ENCODE measurements around the gene LSP1.

Gene LSP1

DNA sequence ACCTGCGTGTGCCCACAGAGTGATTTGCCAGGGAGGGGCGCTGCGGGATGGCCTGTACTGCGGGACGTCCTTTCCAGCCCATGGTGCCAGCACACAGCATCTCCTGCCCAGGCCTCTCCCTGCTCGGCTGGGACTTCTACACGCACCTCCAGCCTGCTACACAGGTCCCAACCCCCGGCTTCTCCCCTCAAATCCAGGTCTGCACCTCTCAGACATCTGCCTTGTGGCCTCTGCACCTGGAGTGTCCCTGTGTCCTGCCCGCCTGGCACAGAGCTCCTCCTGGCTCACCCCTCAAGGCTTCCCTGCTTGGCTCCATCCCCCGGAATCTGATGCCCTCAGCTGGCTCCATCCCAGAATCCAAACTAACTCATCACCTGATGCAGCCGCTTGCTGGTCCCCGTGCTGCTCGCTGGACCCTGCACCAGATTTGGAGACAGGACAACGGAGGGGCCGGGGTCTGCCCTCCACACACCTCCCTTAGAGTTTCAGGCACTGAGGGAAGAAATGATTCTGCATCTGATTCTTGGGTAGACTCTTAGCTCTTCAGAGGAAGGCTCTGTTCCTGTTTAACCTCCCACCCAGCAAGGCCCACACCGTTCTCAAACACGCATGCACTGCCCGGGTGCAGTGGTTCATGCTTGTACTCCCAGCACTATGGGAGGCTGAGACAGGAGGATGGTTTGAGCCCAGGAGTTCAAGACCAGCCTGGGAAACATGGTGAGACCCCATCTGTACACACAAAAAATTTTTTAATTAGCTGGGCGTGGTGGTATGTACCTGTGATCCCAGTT, 4.0 kb upstream of the LSP1 start:
- DNase-seq (ENCODE audit: low read depth): no peak

DNA sequence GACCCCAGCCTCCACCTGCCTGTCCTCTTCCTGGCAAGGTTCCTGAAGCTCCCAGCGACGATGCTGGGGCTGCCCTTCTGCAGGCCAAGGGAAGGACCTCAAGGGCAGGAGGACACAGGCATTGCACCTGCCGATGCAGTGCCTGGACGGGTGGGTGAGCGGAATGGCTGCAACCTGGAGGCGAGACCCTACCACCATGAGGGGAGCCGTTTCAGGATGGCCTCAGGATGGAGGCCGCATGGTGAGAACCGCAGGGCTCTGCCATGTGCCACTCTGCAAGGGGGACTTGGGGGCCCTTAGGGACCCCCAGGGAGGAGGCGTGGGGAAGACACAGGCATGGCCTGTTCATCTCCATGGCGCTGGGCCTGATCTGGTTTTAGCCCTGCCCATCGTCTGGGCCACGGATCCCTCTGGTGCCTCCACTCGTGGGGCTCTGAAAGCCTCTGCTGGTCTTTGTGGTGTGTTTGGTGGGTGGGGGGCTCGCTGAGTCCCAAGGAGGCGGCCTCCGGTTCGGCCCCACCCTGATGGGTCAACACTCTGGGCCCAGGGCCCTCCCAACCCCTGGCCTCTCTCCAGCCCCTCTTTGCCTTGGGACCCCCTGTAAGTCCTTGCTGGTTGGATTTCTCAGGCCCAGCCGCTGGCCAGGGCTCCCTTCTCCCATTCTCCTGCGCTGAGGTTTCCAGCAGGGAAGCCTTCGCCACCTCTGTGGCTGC, 1.3 kb upstream of the LSP1 start:
- no peak for DNase-seq (ENCODE audit: low read depth)

DNA sequence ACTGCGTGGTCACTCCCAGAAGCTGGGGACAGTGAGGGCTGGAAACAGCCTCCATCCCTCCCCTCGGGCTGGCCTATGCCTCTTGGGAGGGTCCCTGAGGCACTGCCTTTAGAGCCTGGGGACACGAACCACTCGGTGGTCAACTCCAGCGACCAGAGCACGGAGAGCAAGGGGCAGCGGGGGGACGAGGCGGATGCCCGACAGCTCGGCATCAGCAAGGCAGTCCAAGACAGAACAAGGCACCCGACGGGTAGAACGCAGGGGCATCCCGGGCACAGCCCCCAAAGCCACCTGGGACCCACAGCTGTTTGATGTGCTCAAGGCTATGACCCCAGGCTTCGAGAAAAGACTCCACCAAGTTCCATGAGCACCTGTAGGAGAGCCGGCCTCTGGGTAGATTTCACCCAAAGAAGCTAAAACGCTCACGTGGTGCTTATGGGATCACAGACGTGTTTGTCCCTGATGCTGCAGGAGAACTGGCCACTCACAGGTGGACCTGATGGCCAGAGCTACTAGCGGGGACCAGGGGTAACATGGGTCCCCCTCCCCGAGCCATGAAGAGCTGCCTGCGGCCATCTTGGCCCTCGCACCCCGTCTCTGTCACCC, 510 bp upstream of the LSP1 start:
- DNase-seq (ENCODE audit: low read depth): no peak

DNA sequence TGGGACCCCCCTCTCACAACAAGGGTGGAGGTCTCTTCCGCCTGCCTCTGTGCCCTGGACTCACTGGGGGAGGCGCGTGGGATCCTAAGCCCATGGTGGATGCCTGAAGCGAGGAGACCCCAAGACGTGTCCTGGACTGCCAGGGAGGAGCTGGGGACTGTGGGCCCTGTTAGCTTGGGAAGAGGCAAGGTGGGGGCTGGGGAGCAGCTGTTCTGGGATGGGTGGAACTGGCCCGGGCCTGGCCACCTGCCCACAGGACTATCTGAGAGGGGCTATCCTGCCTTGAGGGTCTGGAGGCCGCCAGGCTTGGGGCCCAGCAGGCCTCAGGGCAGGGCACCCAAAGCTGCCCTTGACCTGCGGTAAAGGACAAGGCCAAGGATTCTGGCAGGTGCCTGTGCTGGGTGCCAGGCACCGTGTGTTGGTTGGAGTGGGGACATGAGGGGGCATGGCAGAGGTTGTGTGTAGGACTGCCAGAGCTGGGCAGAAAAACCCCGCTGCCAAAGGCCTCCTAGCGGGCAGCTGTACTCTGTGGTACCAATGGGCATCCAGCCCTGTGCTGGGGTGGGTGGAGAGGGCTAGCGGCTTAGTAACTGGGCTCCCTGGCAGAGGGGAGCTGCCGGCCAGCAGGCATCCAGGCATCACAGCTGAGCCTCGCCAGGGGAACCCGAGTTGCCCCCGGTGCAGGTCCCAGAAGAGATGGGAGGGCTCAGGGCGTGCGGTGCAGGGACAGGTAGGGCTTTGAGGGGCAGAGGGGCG, 670 bp downstream of the LSP1 start:
- no peak for DNase-seq (ENCODE audit: low read depth)

DNA sequence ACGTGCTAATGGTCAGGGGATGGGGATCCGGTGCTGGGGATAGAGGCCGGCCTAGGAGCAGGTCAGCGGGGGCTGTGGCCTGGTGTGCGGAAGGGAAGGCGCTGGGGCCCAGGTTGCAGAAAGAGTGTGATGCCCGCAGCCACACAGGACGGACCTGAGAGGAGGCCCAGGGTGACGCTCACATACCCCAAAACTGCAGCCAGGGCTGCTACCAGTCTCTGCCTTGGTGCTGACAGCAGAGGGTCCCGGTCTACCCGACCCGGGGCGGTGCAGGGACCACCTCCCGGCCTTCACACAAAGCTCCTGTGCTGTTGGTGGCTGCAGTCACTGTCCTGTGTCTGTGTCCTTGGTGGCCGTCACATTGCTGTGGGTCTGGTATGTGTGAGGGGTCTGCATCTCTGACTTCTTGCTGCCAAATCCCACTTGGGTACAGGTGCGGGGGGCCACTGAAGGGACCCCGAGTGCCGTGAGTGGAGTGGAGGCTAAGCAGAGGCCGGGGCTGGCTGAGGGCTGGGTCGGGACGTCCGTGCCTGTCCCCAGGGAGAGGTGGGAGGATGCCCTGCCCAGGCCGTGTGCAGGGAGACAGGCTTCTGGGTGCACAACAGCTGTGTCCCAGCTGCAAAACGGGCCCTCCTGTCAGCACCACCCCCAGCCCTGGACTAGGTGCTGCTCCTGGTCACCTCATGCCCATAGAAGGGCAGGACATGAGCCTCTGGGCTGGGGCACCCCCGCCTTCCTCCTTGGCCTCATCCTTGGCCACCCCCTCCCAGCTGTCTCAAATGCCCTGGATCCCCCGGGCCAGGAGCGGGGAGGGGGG, 1.5 kb downstream of the LSP1 start:
- DNase-seq (ENCODE audit: low read depth): no peak

DNA sequence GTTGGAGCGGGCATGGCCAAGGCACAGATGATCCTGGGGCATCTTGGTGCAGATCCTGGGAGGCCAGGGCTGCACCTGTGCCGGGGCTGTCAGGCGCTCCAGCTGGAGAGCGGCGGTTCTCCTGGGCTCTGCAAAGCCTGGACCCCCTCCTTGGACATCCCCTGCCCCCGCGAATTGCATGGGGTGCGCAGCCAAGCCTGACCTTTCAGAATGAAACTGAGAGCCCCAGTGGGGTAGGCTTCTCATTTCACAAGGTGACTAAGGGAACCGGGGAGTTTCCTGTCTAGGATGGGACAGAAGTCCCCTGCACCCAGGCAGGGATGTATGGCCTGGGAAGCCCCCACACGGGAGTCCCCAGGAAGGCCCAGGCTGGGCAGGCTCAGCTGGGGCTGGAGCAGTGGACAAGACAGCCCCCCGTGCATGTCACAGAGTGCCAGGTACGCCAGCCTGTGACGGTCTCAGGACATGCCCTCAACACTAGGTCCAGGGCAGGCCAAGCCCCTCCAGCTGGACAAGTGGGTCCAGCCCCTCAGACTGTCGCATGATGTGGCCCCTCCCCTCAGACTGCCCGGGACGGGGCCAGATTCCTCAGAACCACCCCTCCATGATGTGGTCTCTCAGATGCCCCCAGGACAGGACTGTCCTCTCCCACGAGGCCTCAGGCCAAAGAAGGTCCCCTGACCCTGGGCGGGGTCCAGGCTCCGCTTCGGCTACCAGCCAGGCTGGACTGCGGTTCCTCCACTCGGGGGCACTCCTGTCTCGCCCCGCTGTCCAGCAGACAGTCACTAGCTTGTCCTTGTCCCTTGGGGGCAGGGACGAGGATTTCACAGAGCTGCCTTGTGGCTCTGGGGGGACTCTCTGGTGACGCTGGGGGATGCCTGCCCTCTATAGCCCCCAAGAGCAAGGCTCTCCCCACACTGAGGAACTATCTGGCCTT, 2.3 kb downstream of the LSP1 start:
- no peak for DNase-seq (ENCODE audit: low read depth)

DNA sequence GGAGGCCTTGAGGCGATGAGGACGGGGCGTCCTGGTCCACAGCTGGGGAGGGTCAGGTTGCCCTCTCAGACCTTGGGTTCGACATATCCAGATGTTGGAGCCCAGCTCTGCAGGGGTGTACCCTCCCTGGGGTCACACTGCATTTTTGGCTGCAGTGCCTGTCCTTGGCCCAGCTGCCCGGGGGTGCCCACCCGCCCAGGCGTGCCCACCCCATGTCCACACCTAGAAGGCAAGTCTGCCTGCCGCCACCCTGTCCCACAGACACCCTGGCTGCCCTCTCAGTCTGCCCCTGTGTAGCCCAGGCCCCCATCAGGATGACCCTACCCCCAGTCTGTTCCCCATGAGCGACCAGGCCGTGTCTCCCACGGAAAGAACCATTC, 3.0 kb downstream of the LSP1 start:
- no peak for DNase-seq (ENCODE audit: low read depth)

DNA sequence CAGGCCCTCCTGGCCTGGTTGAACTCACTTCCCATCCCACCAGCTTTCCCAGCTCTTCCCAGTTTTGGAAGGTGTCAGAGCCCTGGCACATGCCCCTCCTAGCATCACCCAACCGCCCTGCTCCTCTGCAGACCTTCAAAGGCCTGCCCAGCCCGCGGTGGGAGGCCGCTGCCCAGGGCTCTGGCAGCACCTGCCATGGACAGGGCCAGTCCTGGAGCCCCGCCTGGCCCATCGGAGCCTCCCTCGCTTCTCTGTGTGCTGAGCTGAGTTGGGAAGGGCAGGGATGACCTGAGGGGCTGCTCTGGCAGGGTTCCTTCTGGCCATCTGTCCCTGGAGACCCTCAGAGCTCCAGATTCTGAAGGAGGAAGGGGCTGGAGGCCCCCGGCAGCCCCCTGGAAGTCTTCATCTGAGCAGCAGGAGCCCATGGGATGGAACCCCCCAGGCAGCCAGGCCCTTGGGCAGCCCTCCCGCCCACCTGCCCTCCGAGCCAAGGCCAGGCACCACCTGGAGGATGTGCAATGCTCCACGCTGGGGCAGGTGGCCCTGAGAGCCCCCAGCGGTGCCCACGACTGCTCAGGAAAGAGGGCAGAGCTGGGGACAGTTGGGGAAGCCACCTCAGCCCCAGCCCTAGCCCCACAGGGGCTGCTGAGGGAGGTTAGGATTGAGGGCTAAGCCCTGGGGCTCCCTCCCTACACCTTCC, 3.6 kb downstream of the LSP1 start:
- no peak for DNase-seq (ENCODE audit: low read depth)

DNA sequence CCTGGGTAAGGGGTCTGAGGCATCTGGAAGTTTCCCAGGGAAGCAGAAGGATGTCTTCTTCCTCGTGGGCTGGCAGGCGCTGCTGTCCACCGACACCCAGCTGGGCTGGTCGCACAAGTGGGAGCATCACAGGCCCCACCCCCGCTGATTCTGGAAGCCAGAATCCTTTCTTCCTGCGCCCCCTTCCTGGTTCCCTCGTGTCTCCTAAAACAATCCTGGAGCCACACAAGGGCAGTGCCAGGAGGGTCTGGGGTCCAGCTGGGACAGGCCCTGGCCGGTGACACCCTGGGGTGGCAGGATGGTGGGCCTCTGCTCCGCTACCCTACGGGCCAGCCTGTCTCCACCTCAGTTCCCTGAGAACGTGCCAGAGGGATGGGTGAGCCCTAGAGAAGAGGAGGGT, 4.2 kb downstream of the LSP1 start:
- no peak for DNase-seq (ENCODE audit: low read depth)

DNA sequence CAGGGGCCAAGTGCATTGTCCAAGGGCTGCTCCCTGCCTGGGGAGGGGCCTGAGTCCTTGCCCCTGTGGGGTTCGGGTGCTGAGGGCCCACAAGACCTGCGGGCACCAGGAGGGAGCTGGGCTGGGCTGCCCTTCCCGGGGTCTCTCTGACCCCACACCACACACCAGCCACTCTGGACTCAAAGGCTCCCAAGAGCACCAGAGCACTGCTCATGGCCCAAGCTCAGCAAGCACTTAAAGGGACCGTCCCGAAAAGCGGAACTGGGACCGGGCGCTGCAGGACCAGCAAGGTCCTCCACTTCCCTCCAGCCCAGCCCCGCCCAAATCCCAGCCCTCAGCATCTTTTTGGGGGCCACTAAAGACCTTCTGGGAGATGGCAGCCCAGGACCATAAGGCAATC, 5.3 kb downstream of the LSP1 start:
- DNase-seq (ENCODE audit: low read depth): no peak

DNA sequence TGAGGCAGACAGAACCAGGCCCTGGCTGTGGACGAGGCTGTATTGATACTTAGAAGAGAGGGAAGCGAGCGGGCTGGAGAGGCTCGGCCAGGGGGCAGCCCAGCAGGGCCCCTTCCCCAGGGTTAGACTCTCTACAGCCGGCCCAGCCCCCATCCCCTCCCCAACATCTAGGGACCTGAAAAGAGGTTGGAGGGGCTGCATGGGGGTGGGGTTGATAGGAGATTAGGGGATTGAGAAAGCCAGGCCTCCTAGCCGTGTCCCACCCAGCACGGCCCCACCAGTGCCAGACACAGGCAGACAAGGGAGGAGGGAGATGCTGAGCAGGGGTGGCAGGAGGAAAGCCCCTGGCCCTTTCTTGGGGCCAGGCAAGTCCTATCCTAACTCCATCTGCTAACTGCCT, 5.7 kb downstream of the LSP1 start:
- DNase-seq (ENCODE audit: low read depth): no peak

DNA sequence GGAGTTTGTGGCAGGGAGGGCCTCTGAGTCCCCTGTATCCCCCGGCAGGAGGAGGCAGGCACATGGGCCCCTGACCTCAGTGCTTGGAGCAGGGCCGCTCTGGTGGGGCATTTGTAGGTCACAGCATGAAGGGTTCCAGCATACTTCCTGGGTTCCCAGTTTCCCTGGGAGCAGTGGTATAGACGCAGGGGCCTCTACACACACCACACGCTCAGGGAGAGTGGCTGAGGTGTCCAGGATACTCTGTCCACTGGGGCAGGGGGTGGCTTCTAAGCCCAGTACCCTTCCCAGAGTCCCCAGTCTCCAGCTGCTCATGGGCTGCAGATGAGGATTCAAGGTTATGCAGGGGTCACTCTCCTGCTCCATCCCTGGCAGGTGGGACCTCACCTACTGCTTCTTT, 6.1 kb downstream of the LSP1 start:
- DNase-seq (ENCODE audit: low read depth): no peak

DNA sequence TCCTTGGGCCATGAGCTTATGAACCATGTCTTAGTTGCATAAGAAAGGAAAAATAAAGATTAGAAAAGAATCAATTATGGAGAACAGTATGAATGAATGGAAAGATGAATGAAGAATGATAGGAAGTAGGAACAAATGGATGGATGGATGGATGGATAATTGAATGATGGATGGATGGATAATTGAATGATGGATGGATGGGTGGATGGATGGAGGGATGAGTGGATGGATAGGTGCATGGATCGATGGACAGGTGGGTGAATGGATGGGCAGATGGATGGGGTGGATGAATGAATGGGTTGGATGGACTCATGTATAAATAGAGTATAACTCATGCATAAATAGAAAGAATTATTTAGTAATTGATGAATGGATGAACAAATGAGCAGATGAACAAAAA, 7.2 kb downstream of the LSP1 start:
- no peak for DNase-seq (ENCODE audit: low read depth)

DNA sequence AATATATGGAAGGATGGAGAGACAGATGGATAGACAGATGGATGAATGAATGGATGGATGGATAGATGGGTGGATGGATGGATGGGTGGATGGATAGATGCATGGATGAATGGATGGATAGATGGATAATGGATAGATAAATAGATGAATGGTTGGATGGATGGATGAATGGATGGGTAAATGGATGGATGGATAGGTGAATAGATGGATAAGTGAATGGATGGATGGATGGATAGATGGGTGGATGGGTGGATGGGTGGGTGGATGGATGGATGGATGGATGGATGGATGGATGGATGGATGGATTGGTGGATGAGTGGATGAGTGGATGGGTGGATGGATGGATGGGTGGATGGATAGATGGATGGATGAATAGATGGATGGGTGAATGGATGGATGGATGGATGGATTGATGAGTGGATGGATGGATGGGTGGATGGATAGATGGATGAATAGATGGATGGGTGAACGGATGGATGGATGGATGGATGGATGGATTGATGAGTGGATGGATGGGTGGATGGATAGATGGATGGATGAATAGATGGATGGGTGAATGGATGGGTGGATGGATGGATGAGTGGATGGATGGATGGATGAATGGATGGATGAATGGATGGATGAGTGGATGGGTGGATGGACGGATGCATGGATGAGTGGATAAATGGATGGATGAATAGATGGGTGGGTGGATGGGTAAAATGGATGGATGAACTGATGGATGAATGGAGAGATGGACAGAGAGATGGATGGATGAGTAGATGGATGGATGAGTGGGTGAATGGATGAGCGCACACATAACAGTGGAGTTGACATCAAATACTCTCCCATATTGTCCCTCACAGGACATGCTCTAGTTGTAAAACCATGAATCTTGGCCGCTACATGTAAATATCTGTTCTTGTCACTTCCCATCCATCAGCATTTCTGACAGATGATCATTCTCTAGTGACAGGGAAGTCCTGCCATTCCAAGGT, 8.8 kb downstream of the LSP1 start:
- DNase-seq (ENCODE audit: low read depth): no peak

DNA sequence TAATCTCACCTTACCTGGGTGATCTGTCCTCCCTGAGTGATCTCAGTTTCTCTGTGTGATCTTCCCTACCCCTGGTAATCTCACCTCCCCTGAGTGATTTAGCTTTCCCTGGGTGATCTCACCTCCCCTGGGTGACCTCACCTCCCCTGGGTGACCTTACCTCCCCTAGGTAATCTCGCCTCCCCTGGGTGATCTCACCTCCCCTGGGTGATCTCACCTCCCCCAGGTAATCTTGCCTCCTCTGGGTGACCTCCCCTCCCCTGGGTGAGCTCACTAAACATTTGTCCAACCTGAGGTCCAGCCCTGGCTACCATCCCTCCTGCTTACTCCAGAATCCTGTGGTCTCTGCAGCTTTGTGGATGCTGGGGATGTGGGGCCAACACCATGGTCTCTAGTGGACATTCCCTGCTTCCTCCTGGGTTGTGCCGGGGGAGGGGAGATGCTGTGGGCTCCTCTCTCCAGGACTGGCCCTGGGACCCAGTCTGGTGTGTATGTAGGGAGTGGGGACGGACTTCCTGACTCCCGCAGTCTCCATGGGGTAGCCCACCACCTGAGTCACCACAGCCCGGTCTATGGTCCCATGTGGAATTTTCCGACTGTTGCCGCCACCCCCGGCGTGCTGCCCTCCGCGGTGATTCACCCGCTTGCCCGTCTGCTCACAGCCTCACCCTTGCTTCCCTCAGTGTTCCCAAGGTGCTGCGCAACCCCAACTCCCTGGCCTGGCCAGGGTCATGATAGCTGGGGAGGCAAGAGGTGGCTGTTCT, 9.9 kb downstream of the LSP1 start:
- DNase-seq (ENCODE audit: low read depth): peak; percentile 73

DNA sequence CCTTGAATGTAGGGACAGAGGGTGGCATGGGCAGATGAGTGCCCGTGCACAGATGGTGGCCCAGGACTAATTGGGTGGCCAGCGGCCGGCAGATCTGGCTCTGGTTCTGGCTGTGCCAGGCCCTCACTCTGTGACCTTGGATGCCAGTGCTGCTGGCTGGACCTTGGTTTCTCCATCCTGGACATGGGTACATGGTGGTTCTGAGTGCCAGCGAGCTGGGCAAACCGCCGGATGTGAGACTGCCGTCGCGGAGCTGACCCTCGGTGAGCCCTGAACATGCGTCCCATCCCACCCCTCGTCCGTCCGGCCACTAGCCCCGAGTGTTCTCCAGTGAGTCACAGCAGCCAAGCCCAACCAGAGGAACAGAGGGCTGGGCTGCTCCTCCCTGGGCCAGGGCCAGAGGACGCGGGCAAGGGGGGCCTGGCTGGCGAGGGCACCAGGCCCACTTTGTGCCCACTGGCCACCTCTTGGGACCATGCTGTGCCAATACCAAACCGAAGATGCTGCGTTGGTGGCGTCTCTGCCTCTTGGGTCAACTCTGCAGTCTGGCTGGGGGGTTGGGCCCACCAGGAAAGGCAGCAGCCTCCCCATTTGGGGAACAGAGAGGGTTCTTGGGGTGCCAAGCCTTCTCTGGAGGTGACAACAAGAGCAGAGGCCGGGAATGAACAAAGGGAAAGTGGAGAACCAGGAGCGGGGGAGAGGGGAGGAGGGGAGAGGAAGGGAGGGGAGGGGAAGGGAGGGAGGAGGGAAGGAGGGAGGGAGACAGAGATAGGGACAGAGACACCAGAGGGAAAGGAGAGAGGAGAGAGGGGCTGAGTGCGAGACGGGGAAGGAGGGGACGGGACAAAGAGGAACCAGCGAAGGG, 10.7 kb downstream of the LSP1 start:
- DNase-seq (ENCODE audit: low read depth): peak; percentile 86

DNA sequence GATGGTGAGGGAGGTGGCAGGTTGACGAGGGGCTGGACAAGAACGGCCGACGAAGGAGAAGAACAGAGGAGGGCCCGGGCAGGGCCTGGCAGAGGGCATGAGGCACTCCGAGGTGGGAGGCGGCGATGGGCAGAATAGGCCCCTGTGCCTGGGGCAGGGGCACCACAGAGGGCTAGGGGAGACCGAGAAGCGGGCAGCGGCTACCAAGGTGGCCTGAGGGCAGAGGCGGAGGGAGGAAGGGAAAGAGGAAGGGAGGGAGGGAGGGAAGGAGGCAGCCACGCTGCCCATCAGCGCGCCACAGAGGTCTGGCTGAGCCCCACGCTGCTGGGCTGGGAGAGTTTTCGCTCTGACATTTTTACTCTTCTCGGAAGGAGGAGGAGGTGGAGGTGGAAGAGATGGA, 11.3 kb downstream of the LSP1 start:
- peak; percentile 16 for DNase-seq (ENCODE audit: low read depth)

All from iris pigment epithelial cell (primary cell).